Epithelial cell of prostate (primary cell): Measurements from ENCODE around the gene FUT3.

Experiments used
- DNase-seq: peaks from one replicate; pipeline ENCODE4 v3.0.0-alpha.2; 2011; ENCODE audit warnings: low read depth, low spot score
- H3K27ac ChIP-seq: fragments of 450-650 bp; 2 replicates; pipeline ENCODE4 v1.5.1; 2017; ENCODE audit warnings: mild to moderate bottlenecking

Gene FUT3

GRCh38 chr19:5827891-5828660, 23.2 kb downstream of the FUT3 start:
- no peak overlapping the region for H3K27ac ChIP-seq
- DNase-seq: no peak

DNA sequence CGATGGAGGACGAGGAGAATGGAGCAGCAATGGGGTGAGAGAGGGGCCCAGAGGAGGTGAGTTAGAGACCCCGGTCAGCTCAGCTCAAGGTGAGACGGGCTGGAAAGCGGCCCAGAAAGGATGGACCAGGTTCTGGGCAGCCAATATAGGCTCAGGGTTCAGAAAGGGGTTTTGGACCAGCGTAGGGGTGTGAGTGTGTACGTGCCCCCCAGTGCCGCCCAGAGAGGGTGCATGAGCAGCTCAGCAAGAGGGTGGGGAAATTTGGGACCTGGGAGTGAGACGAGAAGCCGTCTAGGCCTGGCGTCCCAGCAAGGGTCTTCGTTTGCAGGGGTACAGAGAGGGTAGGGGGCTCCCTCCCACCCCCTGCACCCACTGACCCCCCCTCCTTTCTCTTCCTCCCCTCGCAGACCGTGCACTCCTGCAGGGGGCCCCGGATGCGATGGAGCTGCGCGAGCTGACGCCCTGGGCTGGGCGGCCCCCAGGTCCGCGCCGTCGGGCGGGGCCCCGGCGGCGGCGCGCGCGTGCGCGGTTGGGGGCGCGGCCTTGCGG, 23.8 kb downstream of the FUT3 start:
- DNase-seq: no peak
- H3K27ac ChIP-seq: no peak overlapping the region

GRCh38 chr19:5826531-5827341, 24.5 kb downstream of the FUT3 start:
- no peak for DNase-seq
- H3K27ac ChIP-seq: no peak overlapping the region

DNA sequence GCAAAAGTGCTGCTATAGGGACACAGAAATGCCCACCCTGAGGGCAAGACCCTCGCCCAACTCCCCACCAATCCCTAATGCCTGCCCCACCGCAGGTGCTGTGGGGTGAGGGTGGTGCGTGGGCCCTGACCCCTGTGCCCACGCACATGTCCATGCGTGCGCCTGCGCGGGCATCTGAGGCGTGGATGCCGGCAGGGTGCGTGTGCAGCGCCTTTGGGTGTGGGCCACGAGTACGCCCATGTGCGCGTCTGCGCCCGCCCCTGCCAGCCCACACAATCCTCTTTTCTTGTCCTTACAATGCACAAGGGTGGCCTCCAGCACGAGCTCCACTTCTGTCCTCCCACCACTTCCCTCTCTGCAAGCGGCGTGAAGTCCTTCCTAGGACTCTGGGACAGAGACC, 26.1 kb downstream of the FUT3 start:
- H3K27ac ChIP-seq: no peak overlapping the region
- no peak for DNase-seq

DNA sequence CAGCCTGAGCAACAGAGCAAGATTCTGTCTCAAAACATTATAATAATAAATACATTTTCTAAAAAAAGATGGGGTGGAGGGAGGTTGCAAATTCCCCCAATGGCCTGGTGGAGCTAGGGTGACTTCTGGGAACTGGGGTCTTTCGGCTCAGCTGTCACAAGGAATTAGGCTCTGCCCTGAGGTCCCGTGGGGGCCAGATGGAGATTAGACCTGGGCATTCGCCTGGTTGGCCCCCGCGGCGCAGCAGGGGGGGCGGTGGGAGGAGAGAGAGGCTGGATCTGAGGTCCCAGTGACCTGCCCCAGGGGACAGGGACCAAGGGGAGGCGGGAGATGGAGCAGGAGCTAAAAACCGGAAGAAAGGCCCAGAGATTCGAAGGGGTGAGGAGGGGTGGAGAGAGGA, 26.5 kb downstream of the FUT3 start:
- H3K27ac ChIP-seq: no peak overlapping the region
- DNase-seq: no peak

GRCh38 chr19:5823579-5824281, 27.5 kb downstream of the FUT3 start:
- no peak for DNase-seq
- H3K27ac ChIP-seq: no peak overlapping the region

DNA sequence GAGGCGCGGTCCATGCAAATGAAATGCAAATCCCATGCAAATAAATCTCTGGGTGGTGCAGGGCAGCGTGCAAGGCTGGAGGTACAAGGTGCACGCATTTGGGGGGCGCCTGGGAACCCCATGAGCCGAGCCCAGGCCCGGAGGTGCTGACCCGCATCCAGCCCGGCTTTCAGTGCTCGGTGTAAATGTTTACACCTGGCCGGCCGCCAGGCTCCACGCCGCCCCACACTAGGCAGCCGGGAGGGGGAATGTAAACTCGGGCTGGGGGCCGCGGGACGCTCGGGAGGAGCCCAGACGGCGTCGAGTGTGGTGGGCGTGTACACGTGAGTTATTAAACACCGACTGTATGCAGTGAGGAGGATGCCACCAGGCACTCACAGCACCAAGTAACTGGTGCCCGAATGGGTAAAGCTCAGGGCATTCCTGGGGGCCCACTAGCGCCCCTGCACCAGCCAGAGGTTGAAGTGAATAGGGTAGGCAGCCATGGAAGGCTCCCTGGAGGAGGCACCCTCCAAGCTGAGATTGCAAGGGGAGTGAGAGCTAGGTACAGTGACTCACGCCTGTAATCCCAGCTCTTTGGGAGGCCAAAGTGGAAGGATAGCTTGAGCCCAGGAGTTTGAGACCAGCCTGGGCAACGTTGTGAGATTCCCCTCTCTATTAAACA, 28.9 kb downstream of the FUT3 start:
- no peak overlapping the region for H3K27ac ChIP-seq
- no peak for DNase-seq

DNA sequence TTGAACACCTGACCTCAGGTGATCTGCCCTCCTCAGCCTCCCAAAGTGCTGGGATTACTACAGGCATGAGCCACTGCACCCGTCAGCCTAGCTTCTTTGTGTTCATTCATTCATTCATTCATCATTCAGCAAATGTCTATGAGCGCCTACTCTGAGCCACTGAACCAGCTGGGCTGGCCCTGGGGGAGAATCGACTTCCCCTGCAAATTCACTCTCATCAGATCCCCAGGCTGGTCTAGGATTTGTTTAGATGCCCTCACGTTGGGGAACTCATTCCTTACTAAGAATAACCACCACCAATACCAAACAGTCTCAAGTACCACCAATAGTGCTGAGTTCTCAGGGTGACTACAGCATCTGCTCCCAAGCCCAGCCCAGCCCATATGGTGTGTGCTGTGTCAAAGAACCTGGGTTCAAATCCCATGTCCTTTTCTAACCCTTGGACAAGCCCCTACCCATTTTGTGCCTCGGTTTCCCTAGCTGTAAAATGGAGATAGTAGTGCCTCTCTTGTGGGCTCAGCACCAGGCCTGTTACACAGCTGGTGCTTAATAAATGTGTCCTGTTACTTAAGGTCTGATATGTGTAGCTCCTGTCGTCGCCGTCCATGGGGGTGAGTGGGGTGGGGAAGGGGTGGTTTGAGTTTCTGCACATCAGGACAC, 29.6 kb downstream of the FUT3 start:
- no peak overlapping the region for H3K27ac ChIP-seq

DNA sequence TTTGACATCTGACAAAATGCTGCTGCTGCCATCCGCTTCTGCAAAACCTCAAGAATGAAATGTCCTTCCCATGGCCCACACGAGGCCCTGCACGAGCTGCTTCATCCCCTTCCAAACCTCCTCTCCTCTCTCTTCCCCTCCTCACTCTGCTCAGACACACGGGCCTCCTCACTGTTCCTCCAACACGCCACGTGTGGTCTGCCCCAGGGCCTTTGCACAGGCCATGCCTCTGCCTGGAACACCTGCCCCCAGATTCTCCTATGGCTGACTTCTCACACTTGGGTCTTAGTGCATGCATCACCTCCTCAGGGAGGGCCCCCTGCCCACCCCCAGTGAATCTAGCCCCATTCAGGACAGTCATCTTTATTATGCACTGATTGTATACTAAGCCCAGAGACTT, 30.5 kb downstream of the FUT3 start:
- DNase-seq: no peak
- no peak overlapping the region for H3K27ac ChIP-seq

More for the DNA sequence above, 29.6 kb downstream of the FUT3 start:
- no peak for DNase-seq

DNA sequence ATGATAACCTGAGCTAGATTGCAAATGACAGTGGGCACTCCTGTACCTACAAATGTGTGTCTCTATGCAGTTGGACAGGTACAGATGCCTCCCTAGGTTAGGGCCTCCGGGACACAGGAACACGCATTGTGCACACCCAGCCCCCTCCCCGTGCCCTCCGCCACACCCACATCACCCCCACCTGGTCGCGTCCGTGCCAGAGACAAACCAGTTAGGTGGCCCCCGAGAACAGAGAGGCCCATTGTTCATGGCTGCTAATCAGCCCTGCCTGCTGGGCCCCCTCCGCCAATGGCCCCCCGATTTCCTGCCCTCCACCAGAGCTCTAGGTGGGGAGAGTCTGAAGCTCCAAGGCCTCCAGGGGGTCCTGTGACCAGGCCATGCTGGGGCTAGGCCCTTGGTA, 32.7 kb downstream of the FUT3 start:
- H3K27ac ChIP-seq: no peak overlapping the region
- DNase-seq: no peak

DNA sequence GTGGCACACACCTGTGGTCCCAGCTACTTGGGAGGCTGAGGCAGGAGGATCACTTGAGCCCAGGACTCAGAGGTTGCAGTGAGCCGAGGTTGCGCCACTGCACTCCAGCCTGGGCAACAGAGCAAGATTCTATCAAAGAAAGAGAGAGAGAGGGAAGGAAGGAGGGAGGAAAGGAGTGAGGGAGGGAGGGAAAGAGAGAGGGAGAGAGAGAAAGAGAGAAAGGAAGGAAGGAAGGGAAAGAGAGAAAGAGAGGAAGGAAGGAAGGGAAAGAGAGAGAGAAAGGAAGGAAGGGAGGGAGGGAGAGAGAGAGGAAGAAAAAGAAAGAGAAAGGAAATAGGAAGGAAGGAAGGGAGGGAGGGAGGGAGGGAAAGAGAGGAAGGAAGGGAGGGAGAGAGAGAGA, 34.0 kb downstream of the FUT3 start:
- no peak for DNase-seq
- no peak overlapping the region for H3K27ac ChIP-seq

DNA sequence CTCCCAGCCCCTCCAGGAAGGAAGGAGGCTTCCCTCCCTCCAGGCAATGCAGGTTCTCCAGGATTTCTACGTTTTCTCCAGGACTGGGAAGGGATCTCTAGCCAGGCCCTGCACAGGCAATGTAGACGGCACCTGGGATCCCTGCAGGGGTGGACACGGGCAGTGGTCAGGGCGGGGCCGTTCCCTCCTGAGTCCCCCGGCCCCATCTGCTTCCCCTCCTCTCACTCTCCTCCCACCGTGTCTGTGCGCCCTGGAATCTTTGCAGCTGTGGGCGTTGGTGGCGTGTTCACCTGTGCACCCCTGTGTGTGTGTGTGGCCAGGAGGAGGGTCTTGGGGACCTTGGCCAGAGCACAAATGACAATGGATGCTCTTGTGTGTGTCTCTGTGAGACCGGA, 36.4 kb downstream of the FUT3 start:
- H3K27ac ChIP-seq: no peak overlapping the region
- no peak for DNase-seq

DNA sequence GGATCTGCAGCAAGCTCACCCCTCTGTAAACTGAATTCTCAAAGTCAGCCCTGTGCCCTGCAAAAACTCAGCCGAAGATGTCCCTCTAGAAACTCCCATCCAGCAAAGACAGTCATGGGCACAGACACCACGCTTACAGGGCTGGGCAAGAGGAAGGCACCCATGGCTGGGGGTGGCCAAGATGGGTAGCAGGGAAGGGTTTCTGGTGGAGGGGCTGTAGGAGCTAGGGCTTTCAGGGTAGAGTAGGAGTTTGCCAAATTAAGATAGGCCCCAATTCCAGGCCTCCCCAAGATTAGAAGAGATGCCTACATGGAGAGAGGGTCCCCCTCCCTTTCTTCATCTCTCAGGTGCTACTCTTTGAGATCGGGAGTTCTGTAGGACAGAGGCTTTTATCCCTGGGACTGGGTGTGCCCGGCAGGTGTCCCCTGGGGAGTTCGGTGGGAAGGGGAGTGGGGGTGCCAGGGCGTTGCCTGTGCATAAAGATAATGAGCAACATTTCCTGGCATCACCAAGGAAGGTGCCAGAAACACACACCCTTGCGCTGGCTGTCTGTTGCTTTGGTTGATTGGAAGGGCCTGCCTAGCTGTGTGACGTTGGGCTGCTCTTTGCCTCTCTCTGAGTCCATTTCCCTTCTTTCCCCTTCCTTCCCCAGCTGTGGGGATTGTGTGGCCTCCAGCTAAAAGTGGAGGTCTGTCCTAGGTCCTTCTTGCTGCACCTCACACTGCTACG, 37.0 kb downstream of the FUT3 start:
- no peak overlapping the region for H3K27ac ChIP-seq
- no peak for DNase-seq

DNA sequence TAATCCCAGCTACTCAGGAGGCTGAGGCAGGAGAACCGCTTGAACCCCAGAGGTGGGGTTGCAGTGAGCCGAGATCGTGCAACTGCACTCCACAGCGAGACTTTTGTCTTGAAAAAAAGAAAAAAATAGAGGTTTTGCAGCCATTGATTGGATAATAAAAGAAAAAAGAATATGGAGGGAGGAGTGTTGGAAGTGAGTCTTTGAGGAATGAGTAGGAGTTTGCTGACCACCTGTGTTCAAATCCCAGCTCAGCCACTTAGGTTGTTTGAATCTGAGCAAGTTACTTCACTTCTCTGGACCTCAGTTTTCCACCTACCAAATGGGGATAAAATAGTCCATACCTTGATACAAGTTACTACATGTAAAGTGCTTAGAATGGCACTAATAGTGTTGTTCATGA, 40.1 kb downstream of the FUT3 start:
- DNase-seq: no peak
- no peak overlapping the region for H3K27ac ChIP-seq

DNA sequence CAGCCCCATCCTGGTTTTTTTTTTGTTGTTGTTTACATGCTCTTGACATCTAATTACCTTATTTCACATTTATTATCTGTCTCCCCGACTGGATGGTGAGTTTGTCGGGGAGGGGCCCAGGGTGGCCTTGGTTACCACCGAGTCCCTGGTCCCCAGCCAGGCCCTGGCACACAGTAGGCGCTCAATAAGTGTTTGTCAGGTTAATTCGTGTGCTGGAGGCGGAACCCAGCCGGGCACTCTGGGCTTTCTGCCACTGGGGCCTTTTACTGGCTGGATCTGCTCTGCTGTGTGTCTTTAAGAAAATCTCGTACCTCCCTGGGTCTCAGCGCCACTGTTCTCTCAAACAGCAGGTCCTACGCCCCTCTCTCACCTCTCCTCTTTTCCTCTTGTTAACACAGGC, 41.8 kb downstream of the FUT3 start:
- DNase-seq: no peak
- H3K27ac ChIP-seq: no peak overlapping the region

GRCh38 chr19:5809053-5809452, 42.2 kb downstream of the FUT3 start:
- H3K27ac ChIP-seq: no peak overlapping the region
- DNase-seq: no peak

- H3K27ac ChIP-seq: no peak overlapping the region
- DNase-seq: no peak
Observed at GRCh38 chr19:5808120-5808816, 43.0 kb downstream of the FUT3 start.

- DNase-seq: no peak
- H3K27ac ChIP-seq: no peak overlapping the region
Observed at GRCh38 chr19:5806905-5807304, 44.3 kb downstream of the FUT3 start.

- no peak for DNase-seq
- no peak overlapping the region for H3K27ac ChIP-seq
Observed at GRCh38 chr19:5806133-5806489, 45.1 kb downstream of the FUT3 start.
